Neuron (in vitro differentiated cells): ENCODE results near the gene ALG5.

ENCODE experiments used
- H2AFZ ChIP-seq: one replicate; pipeline ENCODE4 v1.6.1; 2013; ENCODE audit warnings: low read depth, mild to moderate bottlenecking, inconsistent platforms, low read length, moderate library complexity
- H3K27me3 ChIP-seq: one replicate; pipeline ENCODE4 v1.6.1; 2013; ENCODE audit warnings: low read length; ENCODE audit not compliant: insufficient read depth
- H3K36me3 ChIP-seq: one replicate; pipeline ENCODE4 v1.6.1; 2013; ENCODE audit warnings: low read length; ENCODE audit not compliant: insufficient read depth
- H3K4me1 ChIP-seq: one replicate; pipeline ENCODE4 v1.6.1; 2013; ENCODE audit warnings: low read length; ENCODE audit not compliant: insufficient read depth
- H3K4me3 ChIP-seq: 2 replicates; pipeline ENCODE4 v1.5.1; 2013; ENCODE audit warnings: mild to moderate bottlenecking, low read length, moderate library complexity
- H3K9me3 ChIP-seq: one replicate; pipeline ENCODE4 v1.6.1; 2013; ENCODE audit warnings: low read length

The ALG5 gene, protein sequence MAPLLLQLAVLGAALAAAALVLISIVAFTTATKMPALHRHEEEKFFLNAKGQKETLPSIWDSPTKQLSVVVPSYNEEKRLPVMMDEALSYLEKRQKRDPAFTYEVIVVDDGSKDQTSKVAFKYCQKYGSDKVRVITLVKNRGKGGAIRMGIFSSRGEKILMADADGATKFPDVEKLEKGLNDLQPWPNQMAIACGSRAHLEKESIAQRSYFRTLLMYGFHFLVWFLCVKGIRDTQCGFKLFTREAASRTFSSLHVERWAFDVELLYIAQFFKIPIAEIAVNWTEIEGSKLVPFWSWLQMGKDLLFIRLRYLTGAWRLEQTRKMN

DNA sequence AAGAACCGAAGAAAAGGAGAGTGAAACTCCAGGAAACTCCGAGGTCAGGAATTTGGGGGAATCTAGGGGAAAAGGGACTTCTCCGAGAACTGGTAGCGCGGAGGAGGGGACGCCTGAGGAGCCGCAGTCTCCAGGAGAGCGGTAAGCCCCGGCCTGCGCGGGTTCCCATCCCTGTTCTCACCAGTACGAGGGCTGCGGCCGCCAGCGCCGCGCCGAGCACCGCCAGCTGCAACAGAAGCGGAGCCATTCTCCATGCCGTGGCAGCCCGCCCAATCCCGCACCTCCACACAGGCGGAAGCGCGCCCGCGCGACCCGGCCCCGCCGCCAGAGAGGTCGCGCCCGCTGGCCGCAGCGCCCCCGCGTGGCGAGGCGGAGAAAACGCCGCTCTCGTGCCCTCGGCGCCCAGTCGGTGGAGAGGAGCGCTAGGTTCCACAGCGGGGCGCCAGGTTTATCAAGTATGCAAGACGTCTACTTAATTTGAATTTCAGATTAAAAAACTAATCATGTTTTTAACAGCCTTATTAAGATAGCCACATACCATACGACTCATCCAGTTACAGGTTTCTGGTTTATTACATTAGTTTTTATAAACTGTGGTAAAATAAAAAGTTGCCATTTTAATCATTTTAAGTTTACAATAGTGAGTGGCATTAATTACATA is at the start of gene ALG5:
Gene ALG5, minus strand, starts transcription at position 287 of the 661 bp plus-strand sequence. Its CDS starts 40 bp downstream, at position 247.
- peak within 1 kb of the TSS; percentile 57 for H2AFZ ChIP-seq
- peaks cover 19% of the 10 kb centered on the region for H3K4me1 ChIP-seq
- no peaks in the 10 kb centered on the region for H3K27me3 ChIP-seq
- peak within 1 kb of the TSS; percentile 89 for H3K4me3 ChIP-seq
- H3K9me3 ChIP-seq: no peaks in the 10 kb centered on the region
- H3K36me3 ChIP-seq: peaks cover 28% of the 10 kb centered on the region

DNA sequence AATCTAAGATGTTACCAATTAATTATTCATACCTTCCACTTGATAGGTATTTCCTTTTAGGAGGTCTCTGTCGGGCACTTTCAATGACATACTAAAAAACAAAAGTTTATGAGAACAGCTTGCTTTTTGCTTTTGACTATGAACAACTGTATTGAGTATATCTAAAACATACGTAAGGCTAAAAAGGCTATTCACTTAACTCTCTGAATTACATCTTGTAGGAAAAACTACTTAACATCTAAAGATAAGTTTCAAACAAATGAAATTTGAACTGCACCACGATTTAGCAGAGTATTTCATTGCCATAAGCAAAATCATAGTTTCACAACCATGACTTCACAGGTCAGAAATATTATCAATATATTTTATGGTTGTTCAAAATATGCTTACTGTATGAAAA is 48.7 kb upstream of the ALG5 start:
- H2AFZ ChIP-seq: no peak overlapping the region
- no peaks in the 10 kb centered on the region for H3K27me3 ChIP-seq
- no peaks in the 10 kb centered on the region for H3K9me3 ChIP-seq
- H3K4me3 ChIP-seq: no peak overlapping the region
- H3K36me3 ChIP-seq: peaks cover 54% of the 10 kb centered on the region
- H3K4me1 ChIP-seq: no peaks in the 10 kb centered on the region

DNA sequence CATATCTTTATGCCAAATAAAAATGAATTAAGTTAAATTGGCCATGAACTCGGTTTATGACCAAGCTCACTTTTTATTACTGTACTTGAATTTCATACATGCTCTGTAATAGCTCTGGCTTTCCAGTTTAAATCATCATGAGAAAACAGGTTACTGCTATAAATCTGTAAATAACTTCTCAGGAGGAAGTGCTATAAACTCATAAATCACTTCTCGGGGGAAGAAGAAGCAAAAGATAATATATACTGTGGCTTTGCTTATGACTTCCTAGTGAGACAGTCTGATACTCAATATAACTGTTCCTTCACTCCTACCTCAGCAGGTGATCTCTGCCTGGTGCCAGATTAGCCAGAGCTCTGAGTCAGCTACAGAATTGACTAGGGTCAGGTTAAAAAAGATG is 47.9 kb upstream of the ALG5 start:
- no peaks in the 10 kb centered on the region for H3K9me3 ChIP-seq
- H2AFZ ChIP-seq: no peak overlapping the region
- H3K4me1 ChIP-seq: no peaks in the 10 kb centered on the region
- no peak overlapping the region for H3K4me3 ChIP-seq
- H3K27me3 ChIP-seq: no peaks in the 10 kb centered on the region
- peaks cover 62% of the 10 kb centered on the region for H3K36me3 ChIP-seq

DNA sequence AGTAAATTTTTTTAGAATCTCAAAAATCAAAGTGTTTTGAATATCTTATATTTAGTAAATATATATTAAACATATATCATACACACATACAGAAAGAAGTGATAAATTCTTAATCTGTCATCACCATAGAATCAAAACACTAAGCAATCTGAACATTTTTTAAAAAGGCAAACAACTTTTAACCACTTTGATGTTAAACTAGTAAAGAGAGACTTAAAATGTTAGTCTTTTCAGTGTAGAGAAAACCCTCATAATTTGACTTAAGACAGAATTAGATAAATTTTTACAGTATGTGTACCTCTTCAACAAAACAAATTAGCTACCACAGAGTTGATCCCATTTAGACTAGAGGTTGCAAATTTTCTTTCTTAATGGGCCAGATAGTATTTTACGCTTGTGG is 46.9 kb upstream of the ALG5 start:
- Histone ChIP-seq H3K36me3 (peaks cover 67% of the 10 kb centered on the region), H3K4me1 (no peaks in the 10 kb centered on the region), H3K9me3 (no peaks in the 10 kb centered on the region), H3K4me3 (no peak overlapping the region), H3K27me3 (no peaks in the 10 kb centered on the region), H2AFZ (no peak overlapping the region)

DNA sequence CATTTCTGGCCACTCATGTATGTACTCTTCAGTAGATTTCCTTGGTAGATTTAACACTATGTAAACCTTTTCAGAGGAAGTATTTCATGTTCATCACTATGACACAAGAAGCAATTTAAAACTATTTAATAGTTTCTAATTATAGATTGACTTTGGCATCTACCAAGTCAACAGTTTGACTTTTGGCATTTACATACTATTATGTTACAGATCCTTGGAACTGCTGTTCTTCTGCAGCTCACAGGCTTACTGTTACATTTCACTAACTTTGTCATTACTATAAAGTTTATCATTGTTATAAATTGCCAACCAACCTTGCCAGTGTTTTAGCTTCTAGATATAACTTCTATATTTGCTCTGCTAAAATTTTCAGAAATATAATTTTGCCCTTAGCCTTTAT is 41.6 kb upstream of the ALG5 start:
- Histone ChIP-seq H3K27me3 (no peaks in the 10 kb centered on the region), H3K9me3 (peaks cover under 1% of the 10 kb centered on the region), H3K36me3 (peaks cover 90% of the 10 kb centered on the region), H3K4me1 (no peaks in the 10 kb centered on the region), H2AFZ (no peak overlapping the region), H3K4me3 (no peak overlapping the region)

DNA sequence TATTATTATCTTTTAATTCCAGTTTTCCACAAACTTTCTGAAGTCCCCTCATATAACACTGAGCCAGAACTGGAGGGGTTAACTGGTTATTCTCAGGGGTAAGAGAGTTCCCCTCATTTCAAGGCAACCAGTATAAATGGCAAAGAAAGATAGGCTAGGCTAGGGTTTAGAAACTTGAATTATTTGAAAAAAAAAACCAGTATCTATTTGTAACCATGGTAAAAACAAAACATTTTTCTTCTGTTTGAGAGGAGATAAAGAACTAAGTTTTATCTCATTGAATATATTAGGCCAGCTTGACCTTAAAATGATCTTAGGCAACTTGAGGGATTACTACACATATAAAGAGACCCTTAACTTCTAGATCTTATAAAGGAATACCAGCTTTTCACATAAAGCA is 40.8 kb upstream of the ALG5 start:
- no peaks in the 10 kb centered on the region for H3K27me3 ChIP-seq
- H3K4me3 ChIP-seq: no peak overlapping the region
- peaks cover 7% of the 10 kb centered on the region for H3K9me3 ChIP-seq
- H3K36me3 ChIP-seq: peaks cover 96% of the 10 kb centered on the region
- no peak overlapping the region for H2AFZ ChIP-seq
- H3K4me1 ChIP-seq: no peaks in the 10 kb centered on the region

DNA sequence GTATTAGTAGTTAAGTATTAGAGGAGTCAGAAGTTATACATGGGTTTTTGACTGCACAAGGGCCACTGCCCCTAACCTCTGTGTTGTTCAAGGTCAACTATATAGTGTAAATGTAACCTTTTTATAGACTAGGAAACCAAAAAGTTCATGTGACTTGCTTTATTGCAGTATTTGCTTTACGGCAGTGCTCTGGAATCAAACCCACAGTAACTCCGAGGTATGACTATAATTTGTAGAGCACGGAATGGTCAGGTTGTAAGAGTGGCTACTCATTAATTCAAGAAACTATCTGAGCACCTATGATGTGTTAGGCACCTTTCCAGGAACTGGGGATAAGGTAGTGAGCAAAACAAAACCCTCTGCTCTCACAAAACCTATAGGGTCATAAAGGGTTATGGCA is 38.1 kb upstream of the ALG5 start:
- Histone ChIP-seq H3K36me3 (peaks cover 93% of the 10 kb centered on the region), H3K4me3 (no peak overlapping the region), H2AFZ (no peak overlapping the region), H3K27me3 (no peaks in the 10 kb centered on the region), H3K4me1 (no peaks in the 10 kb centered on the region), H3K9me3 (peaks cover 7% of the 10 kb centered on the region)

DNA sequence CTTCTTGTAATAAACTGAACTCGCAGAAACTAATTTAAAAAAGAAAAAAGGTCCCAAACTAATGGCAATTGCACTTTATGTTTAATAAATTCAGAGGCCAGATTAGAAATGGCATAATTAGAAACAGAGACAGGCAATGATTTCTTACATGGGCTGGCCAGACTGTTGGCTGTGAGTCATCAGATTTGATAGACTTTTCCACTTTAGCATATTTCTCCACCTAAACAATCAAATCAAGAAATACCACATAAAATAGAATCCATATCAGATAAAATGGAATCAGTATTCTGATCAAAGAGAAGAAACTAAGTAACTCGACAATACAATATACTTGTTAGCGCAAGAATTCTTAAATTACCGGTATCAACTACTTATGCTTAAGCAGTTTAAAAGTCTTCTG is 30.5 kb upstream of the ALG5 start:
- no peak overlapping the region for H3K4me3 ChIP-seq
- no peaks in the 10 kb centered on the region for H3K9me3 ChIP-seq
- no peaks in the 10 kb centered on the region for H3K27me3 ChIP-seq
- peaks cover 71% of the 10 kb centered on the region for H3K36me3 ChIP-seq
- H2AFZ ChIP-seq: no peak overlapping the region
- no peaks in the 10 kb centered on the region for H3K4me1 ChIP-seq

DNA sequence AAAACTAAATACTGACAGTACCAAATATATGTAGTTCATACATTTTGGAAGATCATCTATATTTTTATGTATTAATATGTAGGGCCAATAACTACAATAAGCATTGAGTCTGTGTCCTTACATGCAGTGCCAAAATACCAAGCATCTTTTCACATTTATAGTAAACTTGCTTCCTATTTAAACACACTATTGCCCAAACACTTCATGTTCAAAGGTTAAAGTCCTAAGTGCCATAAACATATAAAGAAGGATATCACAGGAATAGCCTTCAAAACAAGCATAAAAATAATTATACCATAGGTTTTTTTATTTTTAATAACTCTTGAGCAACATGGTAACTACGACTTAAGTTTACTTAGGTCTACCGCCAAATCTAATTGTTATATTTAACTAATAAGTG is 28.5 kb upstream of the ALG5 start:
- H3K36me3 ChIP-seq: peaks cover 75% of the 10 kb centered on the region
- no peaks in the 10 kb centered on the region for H3K4me1 ChIP-seq
- H3K9me3 ChIP-seq: no peaks in the 10 kb centered on the region
- no peak overlapping the region for H2AFZ ChIP-seq
- no peaks in the 10 kb centered on the region for H3K27me3 ChIP-seq
- no peak overlapping the region for H3K4me3 ChIP-seq

DNA sequence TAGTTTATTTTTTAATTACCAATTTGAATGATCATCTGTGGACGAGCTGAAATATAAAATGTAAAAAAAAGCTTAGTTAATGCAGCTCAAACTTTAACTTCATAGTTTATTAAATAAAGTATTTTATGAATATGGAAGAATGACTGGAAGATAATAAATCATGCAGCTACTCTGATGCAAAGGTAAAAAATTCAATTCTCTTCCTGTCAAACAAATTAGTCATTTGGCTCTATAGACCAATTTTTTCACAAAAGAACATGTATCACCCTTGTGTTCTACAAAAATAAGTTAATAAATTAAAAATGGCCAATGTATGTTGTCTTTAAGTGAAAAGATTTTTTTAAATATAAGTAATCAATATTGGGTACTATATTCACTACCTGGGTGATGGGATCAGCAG is 27.6 kb upstream of the ALG5 start:
- Histone ChIP-seq H3K36me3 (peaks cover 74% of the 10 kb centered on the region), H3K4me1 (no peaks in the 10 kb centered on the region)

DNA sequence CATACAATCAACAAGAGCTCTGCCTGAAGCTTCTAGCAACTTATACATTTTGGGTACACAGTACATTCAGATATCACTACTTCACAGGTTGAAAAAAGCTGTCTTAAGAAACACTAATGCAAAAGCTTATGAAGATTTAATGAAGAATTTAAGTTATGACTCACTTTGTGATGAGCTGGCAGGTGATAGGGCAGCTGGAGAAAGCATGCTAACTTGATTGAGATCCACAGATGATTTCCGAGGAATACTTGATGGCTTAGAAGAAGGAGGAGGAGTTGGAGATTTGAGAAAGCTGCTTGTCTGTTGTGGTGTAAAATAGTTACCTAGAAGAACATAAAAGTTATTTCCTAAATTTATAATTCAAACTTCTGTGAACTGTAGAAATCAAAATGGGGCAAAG is 24.7 kb upstream of the ALG5 start:
- Histone ChIP-seq H3K4me3 (no peak overlapping the region), H3K27me3 (no peaks in the 10 kb centered on the region), H3K4me1 (no peaks in the 10 kb centered on the region), H3K36me3 (peaks cover 83% of the 10 kb centered on the region), H3K9me3 (no peaks in the 10 kb centered on the region), H2AFZ (no peak overlapping the region)

More for the DNA sequence above, 27.6 kb upstream of the ALG5 start:
- no peak overlapping the region for H2AFZ ChIP-seq
- no peak overlapping the region for H3K4me3 ChIP-seq
- no peaks in the 10 kb centered on the region for H3K27me3 ChIP-seq
- H3K9me3 ChIP-seq: no peaks in the 10 kb centered on the region

DNA sequence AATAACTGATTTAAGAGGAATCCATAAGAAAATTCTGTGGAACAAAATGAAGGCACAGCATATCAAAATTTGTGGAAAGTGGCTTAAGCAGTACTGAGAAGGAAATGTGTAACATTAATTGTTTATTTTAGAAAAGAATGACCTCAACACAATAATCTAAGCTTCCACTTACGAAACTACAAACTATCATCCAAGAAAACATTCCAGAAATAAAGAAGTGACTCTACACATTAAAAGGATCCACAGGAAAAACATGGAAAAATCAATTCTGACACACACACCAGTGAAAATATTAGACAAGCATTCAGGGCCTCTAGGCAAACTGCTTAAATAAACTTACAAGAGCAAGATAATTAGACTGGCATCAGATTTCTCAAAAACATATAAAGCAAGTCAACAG is 15.5 kb upstream of the ALG5 start:
- Histone ChIP-seq H3K4me3 (no peak overlapping the region), H3K36me3 (peaks cover 90% of the 10 kb centered on the region), H3K9me3 (no peaks in the 10 kb centered on the region)

DNA sequence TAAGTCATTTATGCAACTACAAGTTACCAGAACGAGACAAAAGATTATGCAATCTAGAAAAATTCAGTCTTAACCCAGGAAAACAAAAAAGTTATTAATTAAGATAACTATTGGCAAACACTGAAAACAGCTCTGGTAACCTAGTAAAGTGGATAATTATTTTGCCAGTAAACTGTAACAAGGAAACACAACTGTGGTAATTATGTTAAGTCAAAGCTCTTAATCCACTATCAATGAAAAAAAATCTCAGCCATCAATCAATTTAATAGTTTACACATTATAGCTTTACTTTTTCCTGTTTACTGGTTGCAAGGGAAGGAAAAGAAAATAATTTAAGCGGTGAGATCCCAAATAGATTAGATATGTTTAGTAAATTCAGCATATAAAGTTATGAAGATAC is 12.6 kb upstream of the ALG5 start:
- Histone ChIP-seq H3K4me3 (no peak overlapping the region), H2AFZ (no peak overlapping the region), H3K27me3 (no peaks in the 10 kb centered on the region), H3K9me3 (no peaks in the 10 kb centered on the region), H3K4me1 (no peaks in the 10 kb centered on the region), H3K36me3 (peaks cover 94% of the 10 kb centered on the region)

More for the DNA sequence above, 15.5 kb upstream of the ALG5 start:
- H2AFZ ChIP-seq: no peak overlapping the region
- no peaks in the 10 kb centered on the region for H3K27me3 ChIP-seq
- no peaks in the 10 kb centered on the region for H3K4me1 ChIP-seq
